ENCODE results near the gene MIPOL1.

The MIPOL1 gene

GRCh38 chr14:37558740-37559139, 361.0 kb downstream of the MIPOL1 start:
- no peak for DNase-seq

- no peak for DNase-seq
Observed at GRCh38 chr14:37559386-37559785, 361.6 kb downstream of the MIPOL1 start.

- no peak for DNase-seq
Observed at GRCh38 chr14:37563189-37563588, 365.5 kb downstream of the MIPOL1 start.

- DNase-seq = no peak
Observed at GRCh38 chr14:37565550-37565949, 367.8 kb downstream of the MIPOL1 start.

GRCh38 chr14:37566811-37567371, 369.2 kb downstream of the MIPOL1 start:
- no peak for DNase-seq

- no peak for DNase-seq
Observed at GRCh38 chr14:37569729-37570128, 372.0 kb downstream of the MIPOL1 start.

- DNase-seq = no peak
Observed at GRCh38 chr14:37571391-37571790, 373.7 kb downstream of the MIPOL1 start.

- DNase-seq = no peak
Observed at GRCh38 chr14:37573356-37573755, 375.6 kb downstream of the MIPOL1 start.

- no peak for DNase-seq
Observed at GRCh38 chr14:37579274-37579673, 381.5 kb downstream of the MIPOL1 start.

- DNase-seq = no peak
Observed at GRCh38 chr14:37580146-37580545, 382.4 kb downstream of the MIPOL1 start.

- DNase-seq = no peak
Observed at GRCh38 chr14:37583358-37584210, 385.8 kb downstream of the MIPOL1 start.

- DNase-seq = no peak
Observed at GRCh38 chr14:37584211-37585100, 386.7 kb downstream of the MIPOL1 start.

- no peak for DNase-seq
Observed at GRCh38 chr14:37585101-37585511, 387.4 kb downstream of the MIPOL1 start.

- DNase-seq = no peak
Observed at GRCh38 chr14:37585971-37586796, 388.4 kb downstream of the MIPOL1 start.

- no peak for DNase-seq
Observed at GRCh38 chr14:37586797-37587130, 389.0 kb downstream of the MIPOL1 start.

- DNase-seq = no peak
Observed at GRCh38 chr14:37587131-37587803, 389.5 kb downstream of the MIPOL1 start.

GRCh38 chr14:37587881-37588666, 390.3 kb downstream of the MIPOL1 start:
- DNase-seq = no peak

GRCh38 chr14:37588667-37588955, 390.9 kb downstream of the MIPOL1 start:
- DNase-seq = no peak

GRCh38 chr14:37588956-37589714, 391.4 kb downstream of the MIPOL1 start:
- DNase-seq = no peak

GRCh38 chr14:37589715-37590427, 392.1 kb downstream of the MIPOL1 start:
- no peak for DNase-seq
